Measurements from ENCODE around the gene VWA8.
"Not testable (repeated sequence)": the region's sequence is repeated elsewhere in the genome, so short reads cannot be mapped to it uniquely, and the experiment has no call there.

Gene VWA8

DNA sequence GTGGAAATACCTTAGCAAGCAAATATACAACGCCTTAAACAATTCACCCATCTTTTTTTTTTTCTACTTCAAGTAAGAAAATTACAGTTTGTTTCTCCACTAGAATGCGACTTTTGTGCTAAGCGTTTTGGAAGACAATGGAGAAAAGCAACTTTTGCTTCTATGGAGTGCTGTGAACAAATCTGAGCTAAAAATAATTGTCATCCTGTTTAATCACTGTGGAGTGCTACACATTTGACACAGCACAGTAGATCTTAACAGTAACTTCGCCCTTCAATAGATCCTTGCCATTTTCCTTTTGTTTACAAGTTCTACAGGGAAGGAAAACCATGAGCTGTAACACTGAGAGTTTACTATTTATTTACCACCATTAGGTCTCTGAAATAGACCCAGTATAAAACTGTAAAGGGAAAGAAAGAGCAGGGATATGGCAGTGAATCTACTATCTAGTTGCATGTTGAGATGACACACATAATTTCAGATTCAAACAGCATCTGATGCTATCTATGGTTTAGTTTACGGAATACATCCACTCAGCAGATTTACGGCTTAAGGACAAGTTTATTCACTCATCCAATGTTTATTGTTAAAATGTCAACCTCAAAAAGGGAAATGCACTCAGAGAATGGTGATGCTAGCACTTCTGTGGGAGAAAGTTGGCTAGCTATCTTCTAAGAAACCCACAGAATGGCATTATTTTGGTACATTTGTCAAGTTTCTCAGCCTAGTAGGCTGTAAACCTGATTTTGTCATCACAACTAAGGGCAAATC, 175.3 kb downstream of the VWA8 start:
- DNase-seq: no peak

DNA sequence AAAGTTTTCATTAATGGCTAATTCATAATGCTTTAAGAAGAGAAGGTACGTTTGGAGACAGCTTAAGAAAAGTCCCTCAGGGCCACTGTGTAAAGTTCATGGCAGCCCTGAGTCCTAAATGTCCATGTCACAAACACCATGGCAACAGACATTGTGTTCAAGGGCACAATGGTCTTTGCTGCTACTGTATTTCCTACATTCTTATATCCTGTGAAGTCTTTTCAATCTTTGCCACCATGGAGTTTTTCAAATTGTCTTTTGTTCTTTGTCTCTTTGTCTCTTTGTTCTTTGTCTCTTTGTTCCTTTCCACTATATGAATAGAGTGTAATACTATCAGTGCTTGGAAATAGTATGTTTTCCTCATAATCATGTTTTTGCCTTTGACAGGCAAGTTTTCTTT, 178.8 kb downstream of the VWA8 start:
- DNase-seq: no peak

DNA sequence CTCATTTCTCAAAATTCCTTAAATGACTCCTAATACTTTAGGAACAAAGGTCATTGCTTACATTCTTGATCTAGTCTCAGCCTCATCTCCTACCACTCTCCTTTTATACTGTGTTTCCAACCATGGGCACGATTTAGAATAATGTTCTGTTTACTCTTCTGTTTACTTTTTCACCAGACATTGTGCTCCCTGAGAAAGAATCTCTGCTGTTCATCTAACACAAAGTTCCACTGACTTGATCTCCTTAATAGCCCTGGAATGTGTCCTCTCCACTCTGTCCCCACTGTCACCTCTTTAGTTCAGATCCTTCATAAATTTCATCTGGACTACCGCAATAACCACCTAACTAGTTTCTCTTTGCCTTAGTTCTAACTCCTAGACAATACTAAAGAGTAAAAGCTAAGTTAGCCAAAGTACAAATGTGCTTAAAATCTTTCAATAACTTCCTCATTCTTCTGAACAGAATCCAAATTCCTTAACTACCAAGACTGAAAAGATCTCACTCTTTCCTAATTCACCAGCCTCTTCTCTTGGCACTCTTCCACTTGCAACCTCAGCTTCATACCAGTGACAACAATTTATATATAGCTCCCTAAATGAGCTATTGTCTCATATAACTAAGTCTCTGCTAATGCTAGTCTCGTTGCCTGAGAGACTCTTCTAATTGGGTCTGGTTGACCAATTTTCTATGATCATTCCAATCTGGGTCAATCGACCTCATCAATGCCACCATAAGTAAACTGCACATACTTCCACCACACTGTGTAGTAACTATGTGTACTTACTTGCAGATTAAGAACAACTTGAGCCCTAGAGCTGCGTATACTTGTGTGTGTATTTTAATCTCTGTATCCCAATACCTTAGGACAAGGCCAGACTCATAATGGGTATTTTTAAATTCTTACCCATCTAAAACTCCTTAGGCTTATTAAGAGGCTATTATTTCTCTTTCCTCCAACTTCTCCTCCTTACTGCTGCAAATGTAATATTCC, 179.9 kb downstream of the VWA8 start:
- no peak for DNase-seq

DNA sequence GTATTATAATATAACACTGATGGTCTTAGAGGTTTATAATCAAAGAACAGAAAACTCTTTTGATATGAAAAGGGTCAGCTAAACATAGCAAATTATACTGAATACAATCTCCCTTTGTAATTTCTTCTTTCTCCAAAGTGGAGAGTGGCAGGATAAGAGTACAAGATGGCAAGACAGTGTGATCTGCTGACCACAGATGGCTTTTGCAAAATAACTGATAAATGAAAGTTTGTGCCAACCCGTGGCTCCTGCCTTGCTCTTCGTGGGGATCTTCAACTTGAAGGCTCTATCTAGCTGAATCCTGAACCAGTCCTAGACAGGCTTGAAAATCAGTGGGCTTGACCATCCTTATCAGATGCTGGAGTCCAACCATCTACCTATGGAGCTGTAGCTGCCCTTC, 185.7 kb downstream of the VWA8 start:
- no peak for DNase-seq

DNA sequence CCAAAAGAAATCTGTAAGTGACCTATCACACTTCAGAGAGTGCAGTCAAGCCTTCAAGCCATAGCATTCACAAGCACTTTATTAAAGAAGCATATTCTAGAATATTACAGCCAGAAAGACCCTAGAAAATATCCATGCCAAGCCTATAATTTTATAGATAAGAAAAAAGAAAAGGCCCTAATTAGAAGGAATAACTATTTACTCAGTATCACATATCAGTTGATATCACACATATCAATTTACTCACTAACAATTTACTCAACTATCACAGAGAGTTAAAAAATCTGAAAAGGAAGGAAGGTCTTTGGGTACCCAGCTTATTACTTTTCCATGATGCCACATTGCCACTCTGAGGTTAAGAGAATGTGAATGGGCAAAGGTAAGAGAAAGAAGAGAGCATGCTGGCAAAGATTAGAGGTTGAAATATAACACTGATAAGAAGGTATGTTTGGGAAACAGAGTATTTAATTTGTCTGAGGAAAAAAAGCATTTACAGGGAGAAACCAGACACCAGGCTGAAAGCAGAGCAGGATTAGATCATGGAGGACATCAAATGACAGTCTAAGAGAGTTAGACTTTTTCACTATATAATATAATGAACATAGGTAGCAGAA, 186.2 kb downstream of the VWA8 start:
- DNase-seq: no peak

DNA sequence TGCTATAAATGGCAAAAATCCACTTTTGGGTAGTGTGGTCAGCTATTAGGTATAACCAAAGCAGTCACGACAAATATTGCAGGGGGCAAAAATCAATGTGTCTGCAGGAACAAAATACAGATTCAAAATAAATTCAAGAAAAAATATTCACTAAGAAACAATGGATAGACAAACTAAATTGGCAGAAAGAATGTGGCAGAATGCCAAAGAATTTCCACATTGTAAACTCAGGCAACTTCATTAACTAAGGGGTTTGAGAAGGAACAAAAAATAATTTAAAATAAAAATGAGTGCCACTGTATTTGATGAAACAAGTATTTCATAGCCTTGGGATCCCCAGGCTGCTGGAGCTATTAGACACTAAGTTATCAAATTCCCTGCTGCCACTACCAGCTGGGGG, 193.1 kb downstream of the VWA8 start:
- DNase-seq: no peak

DNA sequence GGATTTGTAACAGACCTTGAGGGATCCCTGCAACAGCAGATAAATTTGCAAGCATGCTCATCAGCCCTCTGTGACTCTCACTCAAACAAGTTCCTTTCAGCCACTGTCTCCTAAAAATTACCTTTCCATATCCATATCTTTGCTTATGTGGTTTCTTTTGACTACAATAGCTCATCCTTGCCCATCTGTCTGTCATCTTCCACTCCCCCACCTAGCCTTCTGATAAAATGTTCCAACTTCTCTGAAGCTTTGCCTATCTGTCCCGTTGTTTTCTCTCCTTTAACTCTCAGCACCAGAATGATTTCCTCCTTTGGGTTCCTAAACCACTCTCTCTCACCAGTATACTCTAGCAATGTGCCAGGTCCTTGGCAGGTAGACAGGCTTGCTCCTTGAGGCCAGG, 194.5 kb downstream of the VWA8 start:
- DNase-seq: no peak

DNA sequence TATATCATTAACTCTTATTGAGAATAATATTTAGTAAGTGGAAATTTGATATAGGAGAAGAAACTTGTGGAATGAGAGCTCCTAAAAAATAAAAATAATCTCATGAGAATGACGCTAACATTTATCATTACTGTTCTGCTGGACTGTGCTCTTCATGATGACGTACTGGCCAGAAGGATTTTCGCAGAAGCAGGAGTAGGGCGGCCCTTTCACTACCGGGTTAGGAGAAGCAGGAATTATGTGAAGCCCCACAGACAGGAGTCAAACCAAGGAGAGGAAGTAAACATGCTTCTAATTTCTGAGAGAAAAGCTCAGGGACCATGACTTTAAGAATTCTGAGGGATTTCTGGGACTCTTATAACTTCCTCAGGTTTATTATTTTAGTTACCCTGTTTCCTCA, 195.1 kb downstream of the VWA8 start:
- no peak for DNase-seq

DNA sequence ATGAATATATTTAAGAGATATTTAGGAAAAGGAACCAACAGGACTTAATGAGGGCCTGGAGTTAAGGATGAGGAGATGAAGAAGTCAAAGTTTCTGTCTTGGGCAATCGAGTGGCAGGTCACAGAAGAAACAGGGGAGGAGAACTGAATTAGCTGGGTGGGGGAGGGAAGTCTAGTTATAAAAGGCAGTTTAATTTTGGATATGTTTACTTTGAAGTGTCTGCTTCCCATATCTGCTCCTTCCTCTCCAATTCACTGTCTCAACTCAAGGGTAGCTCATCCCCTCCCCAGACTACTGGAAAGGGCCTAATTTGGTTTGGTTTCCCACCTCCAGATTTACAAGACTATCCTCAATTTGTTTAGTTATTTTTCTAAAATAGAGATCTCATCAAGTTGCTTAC, 195.9 kb downstream of the VWA8 start:
- no peak for DNase-seq

DNA sequence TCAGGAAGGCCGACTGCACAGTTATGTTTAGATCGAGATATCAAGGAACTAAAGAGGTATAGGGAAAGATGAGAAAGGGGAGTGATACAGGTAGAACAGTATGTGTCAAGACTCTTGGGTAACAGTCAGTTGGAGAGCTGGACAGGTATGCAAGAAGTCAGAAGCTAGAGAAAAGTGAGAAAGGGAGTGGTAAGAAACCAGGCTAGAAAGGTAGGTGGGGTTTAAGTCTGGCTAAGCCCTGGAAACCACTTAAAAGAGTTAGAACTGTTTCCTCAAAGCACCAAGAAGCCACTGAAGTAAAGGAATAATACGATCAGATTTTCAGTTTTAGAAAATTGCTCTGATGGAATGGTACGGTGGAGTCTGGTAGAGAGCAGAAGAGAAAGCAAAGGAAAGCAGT, 196.4 kb downstream of the VWA8 start:
- DNase-seq: no peak

DNA sequence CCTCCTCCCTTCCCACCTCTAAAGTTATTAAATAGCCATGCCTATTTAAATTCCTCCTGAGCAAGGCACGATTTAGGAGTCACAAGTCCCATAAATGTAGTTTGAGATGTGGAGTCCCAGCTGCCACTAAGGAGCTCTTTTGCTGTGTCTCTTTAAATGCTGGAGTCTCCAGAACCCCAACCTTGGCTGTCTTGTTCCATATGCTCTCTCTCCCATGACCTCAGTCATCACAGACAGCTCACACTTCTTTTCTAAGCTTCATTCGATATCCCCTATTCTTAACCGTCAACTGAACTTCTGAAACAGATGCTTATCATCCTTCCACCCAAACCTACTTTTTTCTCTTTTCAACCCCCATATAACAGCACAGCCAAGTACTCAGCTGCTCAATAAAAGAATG, 197.1 kb downstream of the VWA8 start:
- DNase-seq: no peak

DNA sequence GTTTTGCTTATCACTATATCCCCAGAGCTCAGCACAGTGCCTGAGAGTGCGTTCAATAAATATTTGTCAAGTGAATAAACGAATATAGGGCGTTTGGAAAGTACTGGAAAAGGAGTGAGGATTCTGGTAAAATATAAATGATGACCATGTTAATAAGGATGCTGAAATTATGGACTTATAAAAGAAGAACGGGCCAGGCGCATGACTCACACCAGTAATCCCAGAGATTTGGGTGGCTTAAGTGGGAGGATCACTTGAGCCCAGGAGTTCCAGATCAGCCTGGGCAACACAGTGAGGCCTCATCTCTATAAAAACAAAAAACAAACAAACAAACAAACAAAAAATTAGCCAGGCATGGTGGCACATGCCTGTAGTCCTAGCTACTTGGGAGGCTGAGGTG, 198.1 kb downstream of the VWA8 start:
- DNase-seq: no peak

DNA sequence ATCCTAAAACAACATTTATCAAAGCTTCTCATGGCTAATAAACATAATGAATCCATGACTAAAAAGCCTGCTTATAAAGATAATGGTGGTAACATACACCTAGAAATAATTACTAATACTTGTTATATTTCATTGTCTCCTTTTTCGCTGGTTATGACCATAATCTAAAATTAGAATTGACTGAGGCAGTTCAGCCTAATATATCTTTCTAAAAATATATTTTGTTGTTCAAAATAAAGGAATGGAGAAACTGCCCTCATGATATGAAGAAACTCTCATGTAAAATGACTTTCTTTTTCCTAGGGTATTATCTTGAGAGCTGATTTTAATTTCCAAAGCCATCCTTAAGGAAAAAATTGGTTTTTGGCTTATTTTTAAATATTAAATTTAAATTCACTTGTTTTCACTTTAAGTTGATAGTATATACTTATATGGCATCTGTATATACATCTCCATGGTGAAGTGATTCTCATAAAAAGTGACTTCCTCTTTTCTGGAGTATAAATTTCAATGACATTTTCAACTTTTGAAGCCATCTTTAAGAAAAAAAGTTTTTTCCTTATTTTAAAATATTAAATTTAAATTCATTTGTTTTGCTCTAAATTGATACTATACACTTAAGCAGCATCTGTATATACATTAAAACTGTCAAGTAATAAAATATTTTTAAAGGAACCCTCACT, 204.6 kb downstream of the VWA8 start:
- DNase-seq: no peak

DNA sequence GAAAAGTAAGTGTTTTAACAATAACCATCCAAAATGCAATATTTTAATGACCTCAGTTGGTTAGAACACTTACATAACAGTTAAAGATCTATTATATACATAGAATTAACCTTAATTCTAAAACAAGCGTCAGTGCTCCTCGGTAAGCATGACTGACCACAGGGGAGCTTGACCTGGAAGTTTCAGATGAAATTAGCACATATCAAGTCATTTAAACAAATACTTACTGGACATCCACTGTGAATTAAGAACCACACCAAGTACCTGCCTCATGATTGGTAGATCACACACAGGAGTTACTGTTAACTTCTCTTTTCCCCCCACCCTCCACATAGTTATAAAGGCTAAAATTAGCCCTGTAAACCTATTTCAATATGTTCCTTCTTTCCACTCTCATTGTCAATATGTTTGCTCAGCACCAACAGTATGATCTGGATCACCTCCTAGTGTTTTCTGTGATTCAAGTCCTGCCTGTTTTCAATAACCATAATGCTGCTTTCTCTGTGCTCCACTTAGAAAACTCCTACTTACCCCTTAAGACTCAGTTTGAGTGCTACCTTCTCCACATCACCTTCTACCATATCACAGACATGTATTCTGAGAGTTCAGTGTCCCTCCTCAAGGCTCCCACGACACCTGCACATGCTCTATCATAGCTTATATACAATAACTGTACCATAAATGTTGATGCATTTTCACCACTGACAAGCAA, 209.0 kb downstream of the VWA8 start:
- no peak for DNase-seq

DNA sequence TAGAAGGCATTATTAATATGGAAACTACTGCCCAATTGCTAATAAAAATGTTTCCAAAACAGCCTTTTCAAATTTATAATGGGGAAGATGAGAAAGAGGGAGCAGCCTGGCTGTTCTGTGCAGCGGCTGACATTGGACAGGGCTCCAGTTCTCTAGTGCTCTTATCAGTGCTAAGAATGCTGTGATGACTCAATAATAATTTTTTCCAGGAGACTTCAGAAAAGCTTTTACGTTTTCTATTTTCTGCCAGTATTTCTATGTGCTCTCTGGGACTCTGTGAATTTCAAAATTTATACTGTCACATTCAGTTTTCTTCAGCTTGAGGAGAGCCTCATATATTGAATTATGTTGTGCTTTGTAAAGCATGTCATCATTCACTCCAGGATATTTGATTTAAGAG, 209.6 kb downstream of the VWA8 start:
- DNase-seq: no peak

DNA sequence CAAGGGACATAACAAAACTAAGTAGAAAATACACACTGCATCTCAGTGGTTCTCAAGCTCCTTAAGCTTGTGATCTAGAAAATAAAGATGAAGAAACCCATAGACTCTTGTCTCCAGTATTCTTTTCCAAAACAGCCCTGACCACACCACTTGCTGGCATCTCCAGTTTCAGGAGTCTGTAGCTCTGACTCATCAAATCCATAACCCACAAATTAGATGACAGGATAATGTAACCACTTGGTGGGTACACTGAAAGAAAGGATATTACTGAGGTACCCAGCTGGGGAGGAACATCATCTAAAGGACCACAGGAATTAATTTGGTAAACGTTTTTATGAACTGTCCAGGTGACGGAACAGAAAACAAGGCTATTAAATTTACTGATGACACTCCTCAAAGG, 214.7 kb downstream of the VWA8 start:
- no peak for DNase-seq

DNA sequence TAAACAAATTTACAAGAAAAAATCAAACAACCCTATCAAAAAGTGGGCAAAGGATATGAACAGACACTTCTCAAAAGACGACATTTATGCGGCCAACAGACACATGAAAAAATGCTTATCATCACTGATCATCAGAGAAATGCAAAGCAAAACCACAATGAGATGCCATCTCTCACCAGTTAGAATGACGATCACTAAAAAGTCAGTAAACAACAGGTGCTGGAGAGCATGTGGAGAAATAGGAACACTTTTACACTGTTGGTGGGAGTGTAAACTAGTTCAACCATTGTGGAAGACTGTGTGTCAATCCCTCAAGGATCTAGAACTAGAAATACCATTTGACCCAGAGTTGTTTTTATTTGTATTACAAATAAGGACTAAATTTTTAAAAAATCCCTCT, 215.4 kb downstream of the VWA8 start:
- DNase-seq: not testable (repeated sequence)

DNA sequence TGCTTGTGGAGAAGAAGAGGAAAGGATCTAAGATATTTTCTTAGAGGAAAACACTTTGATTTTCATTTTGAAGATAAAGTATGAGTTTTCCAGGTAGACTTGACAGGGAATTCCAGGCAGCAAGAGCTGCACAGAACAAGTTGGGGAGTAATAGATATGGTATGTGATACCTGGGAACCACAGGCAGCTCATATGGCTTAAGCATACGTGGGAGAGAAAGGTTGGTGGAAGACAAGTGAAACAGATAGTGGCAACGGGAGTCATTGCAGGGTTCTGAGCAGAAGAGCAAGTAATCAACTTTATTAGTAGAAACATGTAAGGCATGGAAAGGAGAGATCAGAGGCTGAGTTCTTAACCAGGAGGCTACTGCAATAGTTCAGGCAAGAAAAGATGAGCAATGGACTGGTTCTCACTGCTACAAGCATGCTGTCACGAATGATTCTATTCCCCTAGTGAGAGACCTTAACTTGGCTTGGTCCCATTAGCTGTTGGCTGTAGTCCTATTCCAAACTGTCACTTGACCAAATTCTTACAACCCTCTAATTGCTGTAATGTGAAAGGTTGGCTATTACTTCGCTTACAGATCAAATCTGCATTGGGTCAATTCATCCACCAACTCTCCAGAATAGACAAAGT, 217.9 kb downstream of the VWA8 start:
- no peak for DNase-seq

DNA sequence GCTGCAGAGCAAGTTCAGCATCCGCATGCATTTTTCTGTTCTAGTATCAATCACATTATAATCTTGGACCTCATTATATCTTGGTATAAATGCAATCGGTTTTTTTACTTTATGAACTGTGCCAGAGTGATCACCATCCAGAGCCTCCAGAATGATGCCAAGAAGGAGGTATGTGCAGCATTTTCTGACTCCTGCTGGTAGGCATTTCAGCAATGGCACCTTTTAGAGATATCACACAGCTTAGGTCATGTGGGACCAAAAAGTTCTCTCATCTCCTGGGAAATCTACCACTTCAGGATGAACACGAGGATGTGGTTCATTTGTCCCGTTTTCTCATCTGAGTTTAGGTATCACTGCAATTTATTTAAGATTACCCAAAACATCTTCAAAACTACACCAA, 220.4 kb downstream of the VWA8 start:
- DNase-seq: no peak

DNA sequence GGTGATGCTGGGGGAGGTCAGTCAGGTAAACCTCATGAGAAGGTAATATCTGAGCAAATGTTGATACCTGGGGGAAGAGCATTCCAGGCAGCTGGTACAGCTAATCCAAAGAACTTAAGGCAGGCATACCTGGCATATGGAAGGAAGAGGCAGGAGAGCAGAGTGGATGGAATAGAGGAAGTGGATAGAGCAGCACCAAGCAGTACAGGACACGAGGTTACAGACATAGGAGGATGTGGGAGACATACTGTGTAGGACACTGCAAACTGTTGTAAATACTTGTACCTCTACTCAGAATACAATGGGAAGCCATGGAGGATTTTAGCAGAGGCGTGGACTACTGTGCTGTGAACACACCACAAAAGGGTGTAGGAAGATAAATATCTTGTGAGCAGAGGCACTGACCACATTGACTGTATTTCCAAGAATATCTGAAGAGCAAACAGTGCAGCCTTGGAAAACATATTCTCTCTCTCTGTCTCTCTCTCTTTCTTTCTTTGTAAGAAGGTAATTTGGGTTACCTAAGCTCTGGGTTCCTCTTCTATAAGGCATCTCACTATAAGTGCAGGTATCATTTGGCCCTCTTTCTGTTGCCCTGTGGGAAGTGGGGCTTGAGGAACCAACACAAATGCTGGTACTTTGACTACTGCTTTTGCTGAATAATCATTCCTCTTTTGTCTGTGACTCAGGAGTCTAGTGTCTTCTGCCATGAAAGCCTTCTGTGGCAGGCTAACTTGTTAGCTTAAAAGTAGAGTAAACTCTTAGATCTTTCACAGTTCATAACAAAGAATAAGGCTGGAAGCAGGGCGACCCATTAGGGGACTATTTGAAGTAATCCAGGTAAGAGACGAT, 238.0 kb downstream of the VWA8 start:
- DNase-seq: no peak

Measured in COR-L47 (cell line).